ENCODE measurements around the gene LMAN1L. TPM values are rescaled to one million over a fixed set of nuclear protein-coding genes. Genes with fewer than 3 reads are reported as not detected.

Gene LMAN1L
- total RNA-seq, 1 experiment from 2014 or later, result not detected

DNA sequence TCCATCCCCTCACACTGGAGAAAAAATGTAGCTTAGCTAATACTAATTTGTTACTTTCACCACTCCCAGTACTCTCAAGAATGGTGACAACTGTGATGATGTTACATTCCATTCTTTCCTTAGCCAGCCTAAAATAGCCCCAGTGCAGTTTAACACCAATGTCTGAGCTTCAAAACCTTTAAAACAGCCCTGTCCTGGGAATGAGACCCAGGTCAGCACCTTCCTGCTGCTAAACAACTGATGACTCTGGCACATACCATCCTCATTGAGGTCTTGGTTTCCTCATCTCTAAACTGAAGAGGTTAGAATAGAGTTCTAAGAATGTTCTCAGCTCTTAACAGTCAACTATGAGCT, 56.7 kb downstream of the LMAN1L start:
- Histone ChIP-seq H2BK5ac (ENCODE audit: insufficient read length, low read length) (no peak overlapping the region), H3K14ac (ENCODE audit: insufficient read depth, low read length) (no peak overlapping the region), H3K4ac (ENCODE audit: low read depth, low read length) (no peak overlapping the region), H2BK120ac (ENCODE audit: low read depth, low read length, poor library complexity, severe bottlenecking) (no peak overlapping the region), H3K18ac (ENCODE audit: insufficient read length, low read depth, low read length) (no peak overlapping the region), H2BK20ac (ENCODE audit: low read depth, low read length, poor library complexity, severe bottlenecking) (no peak overlapping the region), H4K8ac (replicated peaks; ENCODE audit: insufficient read length, low read depth, low read length) (no peak overlapping the region), H3K27ac (ENCODE audit: insufficient read length, low read depth, low read length) (no peak overlapping the region), H3K23ac (ENCODE audit: insufficient read length, low read depth, low read length) (no peak overlapping the region), H2BK12ac (ENCODE audit: insufficient read length, low read depth, low read length) (no peak overlapping the region), H3K79me2 (ENCODE audit: insufficient read depth, low read length) (peaks cover 16% of the 10 kb centered on the region; the same call in 1 of the 2 replicates), H4K20me1 (ENCODE audit: control insufficient read depth, insufficient read depth, insufficient read length) (peaks cover 3% of the 10 kb centered on the region), H3T11ph (ENCODE audit: low read length) (no peak overlapping the region), H4K91ac (ENCODE audit: insufficient read length, low read depth, low read length) (no peak overlapping the region), H3K79me1 (ENCODE audit: insufficient read depth, low read depth, low read length, poor library complexity, severe bottlenecking) (peaks cover 2% of the 10 kb centered on the region), H3K4me2 (ENCODE audit: insufficient read depth, insufficient read length, low read length) (no peak overlapping the region), H3K4me1 (ENCODE audit: insufficient read depth, low read length) (no peaks in the 10 kb centered on the region), H2AK5ac (ENCODE audit: insufficient read length, low read length) (no peak overlapping the region), H2AFZ (ENCODE audit: low read length) (no peak overlapping the region), H4K5ac (ENCODE audit: insufficient read length, low read depth, low read length) (no peak overlapping the region), H3K23me2 (ENCODE audit: insufficient read length, low read depth, low read length, poor library complexity, severe bottlenecking) (peaks cover 12% of the 10 kb centered on the region), H3K27me3 (ENCODE audit: insufficient read depth, low read length) (no peaks in the 10 kb centered on the region), H3K9ac (ENCODE audit: extremely low read depth, insufficient read length, low read length) (no peak overlapping the region), H3K9me3 (ENCODE audit: control insufficient read depth, low read depth, low read length) (no peaks in the 10 kb centered on the region), H3K56ac (ENCODE audit: insufficient read length, low read depth, low read length) (no peak overlapping the region), H2BK15ac (ENCODE audit: low read depth, low read length) (no peak overlapping the region)
- Mint-ChIP-seq H3K9me3 (peaks cover 4% of the 10 kb centered on the region in 2 experiments; a peak in 3 of 5 replicates), H3K4me1 (peaks cover 14 to 23% of the 10 kb centered on the region in 2 experiments), H3K27ac (no peak overlapping the region), H3K27me3 (ENCODE audit: low read depth) (no peaks in the 10 kb centered on the region), H3K4me3 (no peak overlapping the region), H3K36me3 (ENCODE audit: insufficient read depth in 1 of 3, low read depth in 3 of 3) (peaks cover 8 to 29% (median 17%) of the 10 kb centered on the region in 3 experiments)
- DNase-seq, result no peak
- TF ChIP-seq, protein P1, sequence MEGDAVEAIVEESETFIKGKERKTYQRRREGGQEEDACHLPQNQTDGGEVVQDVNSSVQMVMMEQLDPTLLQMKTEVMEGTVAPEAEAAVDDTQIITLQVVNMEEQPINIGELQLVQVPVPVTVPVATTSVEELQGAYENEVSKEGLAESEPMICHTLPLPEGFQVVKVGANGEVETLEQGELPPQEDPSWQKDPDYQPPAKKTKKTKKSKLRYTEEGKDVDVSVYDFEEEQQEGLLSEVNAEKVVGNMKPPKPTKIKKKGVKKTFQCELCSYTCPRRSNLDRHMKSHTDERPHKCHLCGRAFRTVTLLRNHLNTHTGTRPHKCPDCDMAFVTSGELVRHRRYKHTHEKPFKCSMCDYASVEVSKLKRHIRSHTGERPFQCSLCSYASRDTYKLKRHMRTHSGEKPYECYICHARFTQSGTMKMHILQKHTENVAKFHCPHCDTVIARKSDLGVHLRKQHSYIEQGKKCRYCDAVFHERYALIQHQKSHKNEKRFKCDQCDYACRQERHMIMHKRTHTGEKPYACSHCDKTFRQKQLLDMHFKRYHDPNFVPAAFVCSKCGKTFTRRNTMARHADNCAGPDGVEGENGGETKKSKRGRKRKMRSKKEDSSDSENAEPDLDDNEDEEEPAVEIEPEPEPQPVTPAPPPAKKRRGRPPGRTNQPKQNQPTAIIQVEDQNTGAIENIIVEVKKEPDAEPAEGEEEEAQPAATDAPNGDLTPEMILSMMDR (conservative IDR thresholded peaks at IDR 0.05), result no peak

Measured in H9 (cell line).